Measurements from ENCODE around the gene FLRT1.

The FLRT1 gene, protein sequence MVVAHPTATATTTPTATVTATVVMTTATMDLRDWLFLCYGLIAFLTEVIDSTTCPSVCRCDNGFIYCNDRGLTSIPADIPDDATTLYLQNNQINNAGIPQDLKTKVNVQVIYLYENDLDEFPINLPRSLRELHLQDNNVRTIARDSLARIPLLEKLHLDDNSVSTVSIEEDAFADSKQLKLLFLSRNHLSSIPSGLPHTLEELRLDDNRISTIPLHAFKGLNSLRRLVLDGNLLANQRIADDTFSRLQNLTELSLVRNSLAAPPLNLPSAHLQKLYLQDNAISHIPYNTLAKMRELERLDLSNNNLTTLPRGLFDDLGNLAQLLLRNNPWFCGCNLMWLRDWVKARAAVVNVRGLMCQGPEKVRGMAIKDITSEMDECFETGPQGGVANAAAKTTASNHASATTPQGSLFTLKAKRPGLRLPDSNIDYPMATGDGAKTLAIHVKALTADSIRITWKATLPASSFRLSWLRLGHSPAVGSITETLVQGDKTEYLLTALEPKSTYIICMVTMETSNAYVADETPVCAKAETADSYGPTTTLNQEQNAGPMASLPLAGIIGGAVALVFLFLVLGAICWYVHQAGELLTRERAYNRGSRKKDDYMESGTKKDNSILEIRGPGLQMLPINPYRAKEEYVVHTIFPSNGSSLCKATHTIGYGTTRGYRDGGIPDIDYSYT

DNA sequence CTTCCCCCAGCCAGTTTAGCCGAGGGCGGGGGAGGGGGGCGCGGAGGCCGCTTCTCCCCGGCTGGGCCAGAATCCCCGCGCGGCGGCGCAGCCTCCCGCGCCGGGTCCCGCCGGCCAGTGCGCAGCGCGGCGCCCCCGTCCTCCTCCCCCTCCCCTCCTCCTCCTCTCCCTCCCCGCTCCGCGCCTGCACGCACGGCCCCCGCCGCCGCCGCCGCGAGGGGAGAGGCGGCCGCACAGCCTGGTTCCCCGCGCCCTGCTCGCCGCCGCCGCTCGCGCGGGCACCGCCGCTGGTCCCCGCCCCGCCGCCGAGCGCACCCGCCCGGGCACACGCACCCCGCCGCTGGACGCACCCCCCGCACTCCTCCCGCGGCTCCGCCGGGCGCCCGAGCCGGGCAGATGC is at the start of gene FLRT1:
Gene FLRT1 (plus strand): TSS at position 356 of the 400 bp plus-strand sequence. CDS start 80,337 bp downstream, outside the sequence.
- no peak for DNase-seq (ENCODE audit: low read depth in 2 of 2)

DNA sequence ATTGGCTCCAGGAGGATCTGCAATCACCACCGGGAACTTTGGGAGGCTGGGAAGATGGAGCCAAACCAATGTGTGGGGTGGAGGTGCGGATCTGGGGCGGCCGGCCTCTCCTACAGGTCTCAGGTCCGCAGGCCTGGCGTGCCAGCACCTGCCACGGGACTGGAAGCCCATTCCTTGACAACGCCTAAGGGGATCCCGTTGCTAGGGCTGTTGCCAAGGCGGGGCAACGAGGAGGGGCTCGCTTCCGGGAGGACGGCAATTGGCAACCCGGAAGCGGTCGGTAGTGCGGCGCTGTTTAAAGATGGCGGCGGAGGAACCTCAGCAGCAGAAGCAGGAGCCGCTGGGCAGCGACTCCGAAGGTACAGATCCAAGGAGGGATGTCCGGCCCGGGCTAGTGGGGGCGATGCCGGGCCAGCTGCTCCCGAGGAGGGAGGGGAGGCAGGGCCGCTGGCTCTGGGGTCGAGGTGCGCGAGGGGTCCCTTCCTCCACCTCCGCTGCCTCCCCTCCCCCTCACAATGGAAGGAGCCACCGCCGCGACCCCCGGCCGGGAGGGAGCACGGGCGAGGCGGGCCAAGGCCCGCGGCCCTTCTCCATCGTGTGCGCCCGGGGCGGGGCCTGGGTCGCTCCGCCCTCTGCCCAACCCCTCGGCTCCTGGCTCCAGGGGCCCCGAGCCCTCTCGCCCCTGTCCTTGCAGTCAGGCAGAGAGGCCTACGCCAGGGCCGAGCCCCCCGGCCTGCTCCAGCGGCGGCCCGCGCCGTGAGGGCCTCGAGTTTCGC is 49.4 kb upstream of the FLRT1 start, which contains the start of gene OTUB1:
Gene OTUB1 (plus strand): TSS at position 283 of the 776 bp plus-strand sequence. CDS start 19 bp downstream, at position 302.
- DNase-seq (ENCODE audit: low read depth in 2 of 2): peak; percentile 75 to 84

DNA sequence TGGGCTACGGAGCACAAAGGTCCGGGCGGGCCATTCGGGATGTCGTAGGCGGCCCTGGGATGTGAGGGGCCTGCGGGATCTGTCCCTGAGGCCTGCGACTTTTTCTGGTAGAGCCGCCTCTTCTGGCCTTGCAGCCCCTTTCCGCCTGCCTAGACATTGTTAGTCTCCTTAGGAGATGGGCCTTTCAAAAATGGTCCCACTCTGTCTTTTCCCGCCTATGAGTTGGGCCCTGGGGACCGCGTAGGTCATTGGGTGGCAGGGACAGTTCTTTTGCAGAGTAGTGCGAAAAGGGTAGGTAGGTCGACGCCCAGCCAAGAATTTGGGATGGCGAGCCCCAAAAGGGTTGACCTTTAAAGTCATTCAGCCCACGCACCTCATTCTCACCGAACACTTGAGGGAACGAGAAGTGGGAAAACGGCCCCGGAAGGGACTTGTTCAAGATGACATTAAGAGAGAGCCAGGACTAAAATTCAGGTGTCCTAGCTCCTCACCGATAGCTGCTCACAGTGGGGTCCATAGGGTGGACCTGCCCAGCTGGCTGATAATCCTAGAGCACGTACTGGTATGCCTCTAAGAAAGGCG is 48.7 kb upstream of the FLRT1 start:
- DNase-seq (ENCODE audit: low read depth in 2 of 2): no peak

GRCh38 chr11:63991558-63991957 is 44.2 kb upstream of the FLRT1 start:
- no peak for DNase-seq (ENCODE audit: low read depth in 2 of 2)

DNA sequence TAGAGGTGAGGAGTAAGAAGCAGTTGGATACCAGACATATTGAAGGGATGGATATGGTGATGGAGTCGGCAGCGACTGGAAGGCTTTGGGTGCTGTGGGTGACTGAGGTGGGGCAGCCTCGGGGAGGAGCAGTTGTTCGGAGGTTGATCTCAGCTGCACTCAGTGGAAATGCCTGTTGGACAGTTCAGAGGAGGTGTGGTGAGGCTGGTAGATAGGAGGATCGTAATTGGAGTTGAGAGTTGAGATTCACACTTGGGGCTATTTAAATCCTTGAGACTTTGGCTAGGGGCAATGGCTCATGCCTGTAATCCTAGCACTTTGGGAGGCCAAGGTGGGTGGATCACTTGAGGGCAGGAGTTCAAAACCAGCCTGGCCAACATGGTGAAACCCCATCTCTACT is 42.6 kb upstream of the FLRT1 start:
- DNase-seq (ENCODE audit: low read depth in 2 of 2): no peak

GRCh38 chr11:63993993-63994392 is 41.7 kb upstream of the FLRT1 start:
- DNase-seq (ENCODE audit: low read depth in 2 of 2): no peak

DNA sequence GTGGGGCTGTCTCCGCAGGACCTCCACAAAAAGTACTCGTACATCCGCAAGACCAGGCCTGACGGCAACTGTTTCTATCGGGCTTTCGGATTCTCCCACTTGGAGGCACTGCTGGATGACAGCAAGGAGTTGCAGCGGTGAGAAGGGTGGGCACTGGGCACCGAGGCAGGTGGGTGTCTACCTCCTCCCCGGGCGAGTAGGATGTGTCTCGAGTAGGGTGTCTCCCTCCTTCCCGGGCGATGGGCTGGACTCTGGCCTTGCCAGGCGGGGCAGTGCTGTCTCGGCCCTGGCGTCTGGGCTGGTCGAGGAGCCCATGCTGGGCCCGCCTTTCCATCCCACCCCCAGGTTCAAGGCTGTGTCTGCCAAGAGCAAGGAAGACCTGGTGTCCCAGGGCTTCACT is 39.2 kb upstream of the FLRT1 start:
- no peak for DNase-seq (ENCODE audit: low read depth in 2 of 2)

DNA sequence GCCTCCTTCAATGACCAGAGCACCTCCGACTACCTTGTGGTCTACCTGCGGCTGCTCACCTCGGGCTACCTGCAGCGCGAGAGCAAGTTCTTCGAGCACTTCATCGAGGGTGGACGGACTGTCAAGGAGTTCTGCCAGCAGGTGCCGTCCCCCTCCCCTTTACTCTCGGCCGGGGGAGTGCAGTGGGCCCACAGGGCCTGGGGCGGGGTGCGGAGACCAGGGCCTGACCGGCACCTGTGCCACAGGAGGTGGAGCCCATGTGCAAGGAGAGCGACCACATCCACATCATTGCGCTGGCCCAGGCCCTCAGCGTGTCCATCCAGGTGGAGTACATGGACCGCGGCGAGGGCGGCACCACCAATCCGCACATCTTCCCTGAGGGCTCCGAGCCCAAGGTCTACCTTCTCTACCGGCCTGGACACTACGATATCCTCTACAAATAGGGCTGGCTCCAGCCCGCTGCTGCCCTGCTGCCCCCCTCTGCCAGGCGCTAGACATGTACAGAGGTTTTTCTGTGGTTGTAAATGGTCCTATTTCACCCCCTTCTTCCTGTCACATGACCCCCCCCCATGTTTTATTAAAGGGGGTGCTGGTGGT is 38.5 kb upstream of the FLRT1 start:
- DNase-seq (ENCODE audit: low read depth in 2 of 2): no peak

GRCh38 chr11:63997801-63998337 is 37.9 kb upstream of the FLRT1 start:
- no peak for DNase-seq (ENCODE audit: low read depth in 2 of 2)

GRCh38 chr11:63998558-63999348 is 37.0 kb upstream of the FLRT1 start:
- DNase-seq (ENCODE audit: low read depth in 2 of 2): no peak

DNA sequence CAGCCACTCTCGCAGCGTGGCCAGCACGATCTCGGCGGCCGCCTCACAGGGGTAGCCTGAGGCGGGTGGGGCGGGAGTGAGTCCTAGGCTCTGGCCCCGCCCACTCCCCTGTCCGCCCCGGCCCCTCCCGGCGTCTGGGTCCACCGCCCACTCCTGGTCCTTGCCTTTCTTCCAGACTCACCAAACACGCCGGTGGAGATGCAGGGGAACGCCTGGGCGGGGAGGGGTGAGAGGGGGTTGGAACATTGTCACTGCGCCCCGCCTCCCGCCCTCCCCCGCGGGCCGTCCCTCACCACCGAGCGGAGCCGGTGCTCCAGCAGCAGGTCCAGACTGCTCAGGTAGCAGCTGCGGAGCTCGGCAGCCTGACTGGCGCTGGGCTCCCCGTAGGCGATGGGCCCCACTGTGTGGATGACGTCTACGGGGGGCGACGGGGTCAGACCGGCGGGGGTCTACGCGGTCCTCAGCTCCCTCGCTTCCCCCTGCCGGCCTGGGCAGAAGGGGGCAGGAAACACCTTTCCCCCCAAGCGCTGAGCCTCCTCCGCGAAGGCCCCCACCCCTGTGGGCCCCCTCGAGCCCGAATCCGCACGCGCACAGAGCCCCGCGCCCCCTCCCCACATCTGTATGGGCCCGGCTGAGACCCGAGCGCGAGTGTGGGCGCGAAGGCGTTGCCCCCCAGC is 36.2 kb upstream of the FLRT1 start:
- DNase-seq (ENCODE audit: low read depth in 2 of 2): peak; percentile 24 to 54

DNA sequence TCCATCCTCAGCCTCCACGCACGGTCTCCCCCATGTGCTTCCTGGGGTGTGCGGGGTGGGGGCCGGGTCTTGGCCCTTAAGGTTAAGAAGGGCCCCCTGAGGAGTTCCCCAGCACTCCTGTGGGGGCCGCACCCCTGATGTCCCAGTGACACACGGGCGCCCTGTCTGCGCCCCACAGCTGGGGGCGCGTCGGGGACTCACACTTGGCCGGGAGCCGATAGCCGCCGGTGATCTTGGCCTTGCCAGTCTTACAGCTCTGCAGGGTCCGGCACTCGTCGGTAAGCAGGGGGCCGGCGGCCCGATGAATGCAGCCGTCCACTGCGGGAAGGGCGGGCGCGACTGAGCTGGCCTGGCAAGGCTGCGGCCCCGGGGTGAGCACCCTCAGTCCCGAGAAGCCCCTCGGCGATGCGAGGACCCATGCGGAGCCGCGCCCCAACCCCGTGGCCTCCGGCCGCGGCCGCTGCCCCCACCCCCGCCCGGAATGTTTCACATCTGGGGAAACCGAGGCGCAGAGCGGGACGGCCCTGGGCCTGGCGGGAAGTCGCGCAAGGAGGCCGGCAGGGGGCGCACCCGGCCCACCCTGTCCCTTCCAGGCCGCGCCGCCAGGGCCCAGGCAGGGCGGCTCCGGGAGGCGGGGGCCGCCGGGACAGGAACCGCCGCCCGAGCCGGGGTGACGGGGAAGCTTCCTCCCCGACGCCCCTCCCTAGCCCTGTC is 35.5 kb upstream of the FLRT1 start:
- peak; percentile 35 to 63 for DNase-seq (ENCODE audit: low read depth in 2 of 2)

- no peak for DNase-seq (ENCODE audit: low read depth in 2 of 2)
Observed at GRCh38 chr11:64000740-64001483, 34.8 kb upstream of the FLRT1 start.

- DNase-seq (ENCODE audit: low read depth in 2 of 2): no peak
Observed at GRCh38 chr11:64001484-64002420, 34.0 kb upstream of the FLRT1 start.

GRCh38 chr11:64003807-64004589 is 31.7 kb upstream of the FLRT1 start:
- DNase-seq (ENCODE audit: low read depth in 2 of 2): no peak

- DNase-seq (ENCODE audit: low read depth in 2 of 2): no peak
Observed at GRCh38 chr11:64004590-64004984, 31.1 kb upstream of the FLRT1 start.

DNA sequence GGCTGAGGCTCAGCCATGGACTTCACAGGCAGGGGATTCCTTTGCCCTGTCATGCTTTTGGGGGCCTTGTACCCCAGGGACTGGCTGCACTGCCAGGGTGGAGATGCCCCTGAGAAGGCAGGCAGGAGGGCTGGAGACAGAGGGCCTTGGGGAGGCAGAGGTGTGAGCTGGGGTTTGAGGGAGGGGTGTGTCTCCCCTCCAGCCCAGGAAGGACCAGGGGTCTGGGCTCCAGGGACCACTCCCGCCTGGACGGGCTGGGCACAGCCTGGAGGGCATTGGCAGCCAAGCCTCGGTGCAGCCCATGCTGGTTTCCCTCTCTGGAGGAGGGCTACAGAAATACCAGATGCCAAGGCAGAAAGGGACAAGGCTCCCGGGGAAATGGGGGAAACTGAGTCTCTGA is 30.0 kb upstream of the FLRT1 start:
- no peak for DNase-seq (ENCODE audit: low read depth in 2 of 2)

Measured in stimulated activated CD4-positive, alpha-beta T cell treated with anti-CD3 and anti-CD28 coated beads, Interleukin-15, amount 100 ng/mL, for 48 hours (primary cell).